ENCODE results near the gene TMEM132C.

Gene TMEM132C

GRCh38 chr12:128524439-128524838 lies 257.5 kb downstream of the TMEM132C start:
- H3K9ac ChIP-seq (ENCODE audit: low read length in 5 of 5): no peak overlapping the region
- no peaks in the 10 kb centered on the region for H3K4me1 ChIP-seq (ENCODE audit: control insufficient read depth in 5 of 5, insufficient read depth in 5 of 5, low read length in 5 of 5)
- no peak overlapping the region for H3K27ac ChIP-seq (ENCODE audit: low read depth, low read length)
- no peak overlapping the region for H3K4me3 ChIP-seq (ENCODE audit: low read depth in 1 of 5, low read length in 5 of 5)
- no peaks in the 10 kb centered on the region for H3K36me3 ChIP-seq (ENCODE audit: control insufficient read depth in 5 of 5, insufficient read depth in 5 of 5, low read length in 5 of 5)
- H3K9me3 ChIP-seq (ENCODE audit: control insufficient read depth in 5 of 5, low read length in 5 of 5): peaks cover 0 to 9% (median 0%) of the 10 kb centered on the region in 5 donors
- no peaks in the 10 kb centered on the region for H3K27me3 ChIP-seq (ENCODE audit: control insufficient read depth in 5 of 5, insufficient read depth in 4 of 5, low read length in 5 of 5)

- no peaks in the 10 kb centered on the region for H3K4me1 ChIP-seq (ENCODE audit: control insufficient read depth in 5 of 5, insufficient read depth in 5 of 5, low read length in 5 of 5)
- no peaks in the 10 kb centered on the region for H3K27me3 ChIP-seq (ENCODE audit: control insufficient read depth in 5 of 5, insufficient read depth in 4 of 5, low read length in 5 of 5)
- H3K4me3 ChIP-seq (ENCODE audit: low read depth in 1 of 5, low read length in 5 of 5): no peak overlapping the region
- H3K27ac ChIP-seq (ENCODE audit: low read depth, low read length): no peak overlapping the region
- H3K9me3 ChIP-seq (ENCODE audit: control insufficient read depth in 5 of 5, low read length in 5 of 5): no peaks in the 10 kb centered on the region
- H3K9ac ChIP-seq (ENCODE audit: low read length in 5 of 5): no peak overlapping the region
- no peaks in the 10 kb centered on the region for H3K36me3 ChIP-seq (ENCODE audit: control insufficient read depth in 5 of 5, insufficient read depth in 5 of 5, low read length in 5 of 5)
Measured at GRCh38 chr12:128531170-128531569, 264.2 kb downstream of the TMEM132C start.

- H3K9me3 ChIP-seq (ENCODE audit: control insufficient read depth in 5 of 5, low read length in 5 of 5): peaks cover 0 to 5% (median 0%) of the 10 kb centered on the region in 5 donors
- H3K36me3 ChIP-seq (ENCODE audit: control insufficient read depth in 5 of 5, insufficient read depth in 5 of 5, low read length in 5 of 5): no peaks in the 10 kb centered on the region
- H3K9ac ChIP-seq (ENCODE audit: low read length in 5 of 5): no peak overlapping the region
- H3K4me1 ChIP-seq (ENCODE audit: control insufficient read depth in 5 of 5, insufficient read depth in 5 of 5, low read length in 5 of 5): no peaks in the 10 kb centered on the region
- no peak overlapping the region for H3K4me3 ChIP-seq (ENCODE audit: low read depth in 1 of 5, low read length in 5 of 5)
- no peaks in the 10 kb centered on the region for H3K27me3 ChIP-seq (ENCODE audit: control insufficient read depth in 5 of 5, insufficient read depth in 4 of 5, low read length in 5 of 5)
- no peak overlapping the region for H3K27ac ChIP-seq (ENCODE audit: low read depth, low read length)
Measured at GRCh38 chr12:128534906-128535305, 267.9 kb downstream of the TMEM132C start.

- H3K27ac ChIP-seq (ENCODE audit: low read depth, low read length): no peak overlapping the region
- H3K9me3 ChIP-seq (ENCODE audit: control insufficient read depth in 5 of 5, low read length in 5 of 5): peaks cover 0 to 5% (median 0%) of the 10 kb centered on the region in 5 donors
- H3K27me3 ChIP-seq (ENCODE audit: control insufficient read depth in 5 of 5, insufficient read depth in 4 of 5, low read length in 5 of 5): no peaks in the 10 kb centered on the region
- H3K4me3 ChIP-seq (ENCODE audit: low read depth in 1 of 5, low read length in 5 of 5): no peak overlapping the region
- no peak overlapping the region for H3K9ac ChIP-seq (ENCODE audit: low read length in 5 of 5)
- H3K36me3 ChIP-seq (ENCODE audit: control insufficient read depth in 5 of 5, insufficient read depth in 5 of 5, low read length in 5 of 5): no peaks in the 10 kb centered on the region
- no peaks in the 10 kb centered on the region for H3K4me1 ChIP-seq (ENCODE audit: control insufficient read depth in 5 of 5, insufficient read depth in 5 of 5, low read length in 5 of 5)
Measured at GRCh38 chr12:128536810-128537209, 269.8 kb downstream of the TMEM132C start.

- Histone ChIP-seq H3K4me1 (ENCODE audit: control insufficient read depth in 5 of 5, insufficient read depth in 5 of 5, low read length in 5 of 5) (no peaks in the 10 kb centered on the region), H3K27ac (ENCODE audit: low read depth, low read length) (no peak overlapping the region), H3K36me3 (ENCODE audit: control insufficient read depth in 5 of 5, insufficient read depth in 5 of 5, low read length in 5 of 5) (no peaks in the 10 kb centered on the region), H3K27me3 (ENCODE audit: control insufficient read depth in 5 of 5, insufficient read depth in 4 of 5, low read length in 5 of 5) (no peaks in the 10 kb centered on the region), H3K4me3 (ENCODE audit: low read depth in 1 of 5, low read length in 5 of 5) (no peak overlapping the region), H3K9me3 (ENCODE audit: control insufficient read depth in 5 of 5, low read length in 5 of 5) (peaks cover 0 to 5% (median 0%) of the 10 kb centered on the region in 5 donors), H3K9ac (ENCODE audit: low read length in 5 of 5) (no peak overlapping the region)
Measured at GRCh38 chr12:128537668-128538067, 270.7 kb downstream of the TMEM132C start.

- Histone ChIP-seq H3K36me3 (ENCODE audit: control insufficient read depth in 5 of 5, insufficient read depth in 5 of 5, low read length in 5 of 5) (peaks cover 0 to 4% (median 0%) of the 10 kb centered on the region in 5 donors), H3K27ac (ENCODE audit: low read depth, low read length) (no peak overlapping the region), H3K4me1 (ENCODE audit: control insufficient read depth in 5 of 5, insufficient read depth in 5 of 5, low read length in 5 of 5) (peaks cover 0 to 7% (median 0%) of the 10 kb centered on the region in 5 donors), H3K27me3 (ENCODE audit: control insufficient read depth in 5 of 5, insufficient read depth in 4 of 5, low read length in 5 of 5) (no peaks in the 10 kb centered on the region), H3K9ac (ENCODE audit: low read length in 5 of 5) (no peak overlapping the region), H3K9me3 (ENCODE audit: control insufficient read depth in 5 of 5, low read length in 5 of 5) (peaks cover 0 to 2% (median 0%) of the 10 kb centered on the region in 5 donors), H3K4me3 (ENCODE audit: low read depth in 1 of 5, low read length in 5 of 5) (no peak overlapping the region)
Measured at GRCh38 chr12:128542844-128543243, 275.9 kb downstream of the TMEM132C start.

- H3K4me3 ChIP-seq (ENCODE audit: low read depth in 1 of 5, low read length in 5 of 5): no peak overlapping the region
- no peaks in the 10 kb centered on the region for H3K27me3 ChIP-seq (ENCODE audit: control insufficient read depth in 5 of 5, insufficient read depth in 4 of 5, low read length in 5 of 5)
- no peak overlapping the region for H3K9ac ChIP-seq (ENCODE audit: low read length in 5 of 5)
- peaks cover 0 to 4% (median 0%) of the 10 kb centered on the region in 5 donors for H3K36me3 ChIP-seq (ENCODE audit: control insufficient read depth in 5 of 5, insufficient read depth in 5 of 5, low read length in 5 of 5)
- H3K4me1 ChIP-seq (ENCODE audit: control insufficient read depth in 5 of 5, insufficient read depth in 5 of 5, low read length in 5 of 5): peaks cover 0 to 7% (median 0%) of the 10 kb centered on the region in 5 donors
- H3K27ac ChIP-seq (ENCODE audit: low read depth, low read length): no peak overlapping the region
- no peaks in the 10 kb centered on the region for H3K9me3 ChIP-seq (ENCODE audit: control insufficient read depth in 5 of 5, low read length in 5 of 5)
Measured at GRCh38 chr12:128543460-128543859, 276.5 kb downstream of the TMEM132C start.

GRCh38 chr12:128543971-128544370 lies 277.0 kb downstream of the TMEM132C start:
- Histone ChIP-seq H3K9ac (ENCODE audit: low read length in 5 of 5) (no peak overlapping the region), H3K27ac (ENCODE audit: low read depth, low read length) (no peak overlapping the region), H3K27me3 (ENCODE audit: control insufficient read depth in 5 of 5, insufficient read depth in 4 of 5, low read length in 5 of 5) (no peaks in the 10 kb centered on the region), H3K4me1 (ENCODE audit: control insufficient read depth in 5 of 5, insufficient read depth in 5 of 5, low read length in 5 of 5) (peaks cover 0 to 9% (median 0%) of the 10 kb centered on the region in 5 donors), H3K9me3 (ENCODE audit: control insufficient read depth in 5 of 5, low read length in 5 of 5) (no peaks in the 10 kb centered on the region), H3K4me3 (ENCODE audit: low read depth in 1 of 5, low read length in 5 of 5) (no peak overlapping the region), H3K36me3 (ENCODE audit: control insufficient read depth in 5 of 5, insufficient read depth in 5 of 5, low read length in 5 of 5) (peaks cover 0 to 4% (median 0%) of the 10 kb centered on the region in 5 donors)

GRCh38 chr12:128548949-128549348 lies 282.0 kb downstream of the TMEM132C start:
- H3K27ac ChIP-seq (ENCODE audit: low read depth, low read length): no peak overlapping the region
- H3K36me3 ChIP-seq (ENCODE audit: control insufficient read depth in 5 of 5, insufficient read depth in 5 of 5, low read length in 5 of 5): peaks cover 0 to 4% (median 0%) of the 10 kb centered on the region in 5 donors
- H3K4me1 ChIP-seq (ENCODE audit: control insufficient read depth in 5 of 5, insufficient read depth in 5 of 5, low read length in 5 of 5): peaks cover 0 to 9% (median 0%) of the 10 kb centered on the region in 5 donors
- no peak overlapping the region for H3K4me3 ChIP-seq (ENCODE audit: low read depth in 1 of 5, low read length in 5 of 5)
- no peaks in the 10 kb centered on the region for H3K9me3 ChIP-seq (ENCODE audit: control insufficient read depth in 5 of 5, low read length in 5 of 5)
- H3K9ac ChIP-seq (ENCODE audit: low read length in 5 of 5): no peak overlapping the region
- H3K27me3 ChIP-seq (ENCODE audit: control insufficient read depth in 5 of 5, insufficient read depth in 4 of 5, low read length in 5 of 5): no peaks in the 10 kb centered on the region

- no peaks in the 10 kb centered on the region for H3K36me3 ChIP-seq (ENCODE audit: control insufficient read depth in 5 of 5, insufficient read depth in 5 of 5, low read length in 5 of 5)
- peaks cover 0 to 9% (median 0%) of the 10 kb centered on the region in 5 donors for H3K4me1 ChIP-seq (ENCODE audit: control insufficient read depth in 5 of 5, insufficient read depth in 5 of 5, low read length in 5 of 5)
- H3K9ac ChIP-seq (ENCODE audit: low read length in 5 of 5): no peak overlapping the region
- H3K9me3 ChIP-seq (ENCODE audit: control insufficient read depth in 5 of 5, low read length in 5 of 5): no peaks in the 10 kb centered on the region
- H3K4me3 ChIP-seq (ENCODE audit: low read depth in 1 of 5, low read length in 5 of 5): no peak overlapping the region
- no peaks in the 10 kb centered on the region for H3K27me3 ChIP-seq (ENCODE audit: control insufficient read depth in 5 of 5, insufficient read depth in 4 of 5, low read length in 5 of 5)
- no peak overlapping the region for H3K27ac ChIP-seq (ENCODE audit: low read depth, low read length)
Measured at GRCh38 chr12:128549601-128550218, 282.7 kb downstream of the TMEM132C start.
